T-helper 1 cell treated with Interleukin-12 subunit alpha and Interleukin-12 subunit beta and Interleukin-4 antibody, amounts not matched to agents 30 ng/mL and 1 ng/mL, for 36 hours (primary cell): ENCODE data around the gene USP5. TPM values are rescaled to one million over a fixed set of nuclear protein-coding genes. Genes with fewer than 3 reads are reported as not detected.

Experiments
- intact Hi-C: fragments of 100-400 bp; cut with micrococcal nuclease; formaldehyde crosslinking; loops from one replicate; pipeline ENCODE4 v1.15.1; 2024
- total RNA-seq: library from RNA; stranded (reverse); gene quantifications from 2 replicates; pipeline ENCODE4 v1.2.3, GENCODE V29; 2022

USP5 gene
- total RNA-seq, 1 donor from 2014 or later: 115 TPM

DNA sequence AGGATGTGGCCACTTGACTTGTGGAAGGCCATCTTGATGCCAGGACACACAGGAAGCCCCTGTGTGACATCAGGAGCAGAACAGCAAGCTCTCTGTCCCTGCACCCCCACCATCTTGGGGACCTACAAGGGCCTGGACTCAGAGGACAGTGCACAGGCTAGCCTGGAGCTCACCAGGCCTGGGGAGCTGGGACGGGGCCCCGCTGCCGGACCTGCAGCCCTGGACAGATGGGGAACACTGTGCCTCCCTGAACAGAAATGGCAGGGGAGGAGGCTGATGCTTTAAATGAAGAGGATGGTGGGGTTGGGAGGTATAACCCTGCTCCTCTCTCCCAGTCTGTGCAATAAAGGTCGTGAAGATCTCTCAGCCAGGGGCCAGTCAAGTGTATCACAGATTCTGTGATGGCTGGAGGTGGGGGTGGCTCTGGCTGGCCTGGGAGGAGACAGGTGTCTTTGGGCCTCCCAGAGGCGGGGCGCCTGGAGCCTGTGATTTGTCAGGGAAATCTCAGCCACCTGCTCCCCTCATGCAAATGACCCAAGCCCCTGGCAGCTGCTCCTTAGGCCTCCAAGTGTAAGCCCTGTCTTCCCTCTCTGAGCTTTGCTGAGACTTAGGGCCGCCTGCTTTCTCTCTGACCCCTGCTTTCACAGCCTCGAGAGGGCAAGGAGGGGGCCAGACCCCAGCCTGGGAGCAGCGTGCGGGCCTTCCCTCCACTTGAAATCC, 12.3 kb upstream of the USP5 start:
- intact Hi-C loops: no loop called here

DNA sequence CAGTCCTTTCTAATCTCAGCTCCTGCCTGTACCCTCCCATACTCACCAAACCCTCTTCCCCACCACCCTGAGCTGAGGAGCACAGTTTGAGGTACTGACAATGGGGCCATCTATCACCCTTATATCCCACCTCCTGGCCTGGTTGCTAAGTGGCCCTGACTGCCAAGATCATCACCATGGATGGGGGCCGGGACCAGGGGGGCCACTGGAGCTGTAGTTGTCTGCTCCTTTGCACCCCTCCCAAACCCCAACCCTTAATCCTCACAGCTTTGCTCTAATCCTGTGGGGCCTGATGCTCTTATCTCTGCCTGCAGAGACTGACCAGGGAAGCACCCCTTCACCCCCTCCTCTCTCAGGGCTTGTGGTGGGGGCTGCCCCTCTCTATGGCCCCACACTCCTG, 11.6 kb upstream of the USP5 start:
- intact Hi-C loops: no loop called here

DNA sequence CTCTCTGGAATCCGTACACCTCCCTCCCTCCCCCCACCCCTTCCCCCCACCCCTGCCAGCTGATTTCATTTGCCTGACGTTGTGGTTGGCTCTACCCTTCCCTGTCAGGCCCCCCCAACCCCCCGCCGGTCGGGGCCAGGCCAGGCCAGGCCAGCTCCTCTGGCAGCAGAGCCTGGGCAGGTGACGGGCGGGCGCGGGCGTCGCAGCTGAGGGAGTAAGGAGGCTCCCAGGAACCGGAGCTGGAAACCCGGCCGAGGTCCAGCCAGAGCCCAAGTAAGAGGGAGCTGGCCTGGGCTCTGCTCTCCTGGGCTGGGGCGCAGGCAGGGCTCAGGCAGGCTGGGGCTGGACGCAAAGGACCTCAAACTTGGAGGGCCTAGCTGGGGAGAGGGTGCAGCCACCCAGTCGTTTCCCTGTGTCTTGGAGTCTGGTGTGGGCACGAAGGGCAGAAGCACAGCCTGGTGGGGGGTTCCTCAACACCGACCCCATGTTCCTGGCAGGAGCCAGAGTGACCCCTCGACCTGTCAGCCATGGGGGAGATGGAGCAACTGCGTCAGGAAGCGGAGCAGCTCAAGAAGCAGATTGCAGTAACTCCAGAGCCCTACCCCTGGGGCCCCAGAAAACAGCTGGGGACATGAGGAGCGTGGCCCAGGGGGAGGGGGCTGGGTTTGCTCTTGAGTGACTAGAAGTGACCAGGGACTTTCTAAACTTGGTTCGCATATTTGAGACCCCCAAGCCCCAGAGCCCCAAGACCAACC, 11.0 kb upstream of the USP5 start, which contains the start of gene GNB3:
Gene GNB3 (plus strand): TSS at position 165 of the 755 bp plus-strand sequence. CDS start 363 bp downstream, at position 528.
- intact Hi-C loops: no loop called here

DNA sequence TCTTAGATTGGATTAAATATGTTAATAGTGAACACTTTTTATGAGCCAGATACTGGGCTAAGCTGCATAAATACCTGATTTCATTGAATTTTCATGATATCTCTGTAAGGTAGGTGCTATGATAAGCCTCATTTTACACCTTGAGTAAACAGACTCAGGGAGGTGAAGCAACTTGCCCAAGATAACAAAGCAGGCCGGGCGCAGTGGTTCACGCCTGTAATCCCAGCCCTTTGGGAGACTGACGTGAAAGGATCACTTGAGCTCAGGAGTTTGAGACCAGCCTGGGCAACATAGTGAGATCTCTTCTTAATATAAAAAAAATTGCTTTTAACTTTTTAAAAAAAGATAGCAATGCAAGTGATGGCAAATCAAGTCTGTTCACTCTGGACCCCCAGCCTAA, 9.9 kb upstream of the USP5 start:
- intact Hi-C loops: no loop called here

GRCh38 chr12:6843118-6843902, 8.6 kb upstream of the USP5 start:
- intact Hi-C loops: no loop called here

DNA sequence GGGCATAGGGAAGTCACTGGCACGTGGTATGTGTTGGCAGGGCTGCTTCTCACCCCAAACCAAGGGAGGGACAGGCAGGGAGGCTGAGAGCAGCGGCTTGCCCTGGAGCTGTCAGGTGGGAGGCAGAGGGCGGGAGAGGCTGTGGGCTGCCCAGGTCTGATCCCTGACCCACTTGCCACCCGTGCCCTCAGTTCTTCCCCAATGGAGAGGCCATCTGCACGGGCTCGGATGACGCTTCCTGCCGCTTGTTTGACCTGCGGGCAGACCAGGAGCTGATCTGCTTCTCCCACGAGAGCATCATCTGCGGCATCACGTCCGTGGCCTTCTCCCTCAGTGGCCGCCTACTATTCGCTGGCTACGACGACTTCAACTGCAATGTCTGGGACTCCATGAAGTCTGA, 6.6 kb upstream of the USP5 start:
- intact Hi-C loops: no loop called here

DNA sequence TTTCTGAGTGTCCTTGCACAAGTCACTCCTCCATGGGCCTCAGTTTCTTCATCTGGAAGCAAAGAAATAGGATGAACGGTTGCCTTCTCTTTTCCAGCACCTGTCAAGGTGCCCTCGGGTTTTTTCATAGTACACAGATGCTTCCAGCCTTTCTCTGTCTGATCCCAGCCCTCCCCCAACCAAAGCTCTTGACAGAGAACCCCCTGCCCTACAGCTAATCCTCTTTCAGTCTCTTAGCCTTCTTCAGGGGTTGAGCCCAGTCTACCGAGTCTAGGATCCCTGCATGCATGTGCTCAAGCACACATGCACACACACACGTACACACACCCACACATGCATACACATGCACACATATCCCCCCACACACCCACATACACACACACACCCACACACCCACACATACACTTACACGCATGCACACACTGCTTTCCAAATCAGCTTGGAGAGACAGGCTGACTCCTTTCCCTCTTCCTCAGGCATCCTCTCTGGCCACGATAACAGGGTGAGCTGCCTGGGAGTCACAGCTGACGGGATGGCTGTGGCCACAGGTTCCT, 5.6 kb upstream of the USP5 start:
- intact Hi-C loops: no loop called here

GRCh38 chr12:6847676-6848075, 4.3 kb upstream of the USP5 start:
- intact Hi-C loops: no loop called here

DNA sequence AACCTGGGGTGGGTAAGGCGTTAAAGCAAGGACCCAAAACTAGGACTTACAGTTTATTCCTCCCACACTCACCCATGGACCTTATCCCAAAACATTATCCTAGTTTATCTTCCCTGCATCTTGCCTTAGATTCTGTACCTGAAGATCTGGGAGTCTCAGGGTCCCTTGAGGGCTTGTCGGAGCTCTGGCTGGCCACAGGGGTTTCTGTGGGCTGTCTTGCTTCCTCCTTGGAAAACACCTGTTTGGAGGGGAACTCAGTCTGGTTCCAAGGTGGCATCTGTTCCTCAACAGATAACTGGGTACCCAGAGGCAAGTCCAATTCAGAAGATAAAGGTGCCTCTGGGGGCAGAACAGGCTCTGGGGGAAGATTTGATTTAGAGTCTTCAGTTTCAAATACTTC, 2.5 kb upstream of the USP5 start:
- intact Hi-C loops: no loop called here

DNA sequence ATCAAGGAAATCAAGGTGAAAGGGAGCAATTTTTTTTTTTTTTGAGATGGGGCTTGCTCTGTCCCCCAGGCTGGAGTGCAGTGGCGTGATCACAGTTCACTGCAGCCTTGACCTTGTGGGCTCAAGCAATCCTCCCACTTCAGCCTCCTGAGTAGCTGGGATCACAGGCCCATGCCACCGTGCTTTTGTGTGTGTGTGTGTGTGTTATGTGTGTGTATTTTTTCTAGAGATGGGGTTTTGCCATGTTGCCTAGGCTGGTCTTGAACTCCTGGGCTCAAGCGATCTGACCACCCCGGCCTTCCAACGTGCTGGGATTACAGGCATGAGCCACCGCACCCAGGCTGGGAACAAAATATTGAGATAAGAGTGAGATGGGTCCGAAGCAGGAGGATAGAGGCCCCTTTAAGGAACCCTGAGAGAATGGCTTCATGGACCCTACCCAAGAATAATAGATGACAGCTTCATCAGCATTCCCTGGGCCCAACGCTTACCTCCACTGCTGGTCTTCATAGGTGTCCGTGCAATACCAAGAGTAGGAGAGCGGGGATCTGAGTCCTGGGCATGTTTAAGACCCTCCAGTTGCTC, 1.9 kb upstream of the USP5 start:
- intact Hi-C loops: loop anchor here (5.0 kb wide), 3 partner anchors 282 to 1087 kb away; partner anchors contain the start of genes CLSTN3 and SLC2A3

DNA sequence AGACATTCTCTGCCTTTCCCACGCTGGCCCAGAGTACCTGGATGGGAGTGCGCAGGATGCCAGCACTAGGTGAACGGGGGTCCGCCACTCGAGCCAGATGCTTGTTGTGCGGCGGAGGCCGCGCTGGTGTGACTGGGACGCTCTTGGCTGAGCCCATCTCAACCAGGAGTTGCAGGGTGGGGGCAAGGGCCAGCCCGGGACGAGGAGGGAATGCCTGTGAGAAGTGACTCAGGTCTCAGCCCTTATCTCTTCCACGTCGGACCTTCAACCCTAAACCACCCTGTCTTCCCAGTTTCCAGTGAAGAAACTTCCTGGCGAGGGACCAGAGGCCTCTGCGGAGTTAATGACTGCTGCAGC, 1.2 kb upstream of the USP5 start:
- intact Hi-C loops: loop anchor here (1.0 to 5.0 kb wide), 10 partner anchors 15 to 1087 kb away; partner anchors contain the start of genes C12orf57, CHD4, CLSTN3 and LPCAT3

GRCh38 chr12:6851153-6851920, 613 bp upstream of the USP5 start, which contains the start of gene CDCA3:
CDCA3 (minus strand) TSS chr12:6851286; CDS start chr12:6850952, 334 bp downstream.
- intact Hi-C loops: loop anchor here (1.0 to 5.0 kb wide), 10 partner anchors 16 to 1086 kb away; partner anchors contain the start of genes C12orf57, CHD4, CLSTN3 and LPCAT3

- intact Hi-C loops: loop anchor here (1.0 to 5.0 kb wide), 17 partner anchors 14 to 1084 kb away; partner anchors contain the start of genes CD4, CLSTN3, COPS7A and EMG1
These were observed 853 bp downstream of the USP5 start for GRCh38 chr12:6852651-6853354.

DNA sequence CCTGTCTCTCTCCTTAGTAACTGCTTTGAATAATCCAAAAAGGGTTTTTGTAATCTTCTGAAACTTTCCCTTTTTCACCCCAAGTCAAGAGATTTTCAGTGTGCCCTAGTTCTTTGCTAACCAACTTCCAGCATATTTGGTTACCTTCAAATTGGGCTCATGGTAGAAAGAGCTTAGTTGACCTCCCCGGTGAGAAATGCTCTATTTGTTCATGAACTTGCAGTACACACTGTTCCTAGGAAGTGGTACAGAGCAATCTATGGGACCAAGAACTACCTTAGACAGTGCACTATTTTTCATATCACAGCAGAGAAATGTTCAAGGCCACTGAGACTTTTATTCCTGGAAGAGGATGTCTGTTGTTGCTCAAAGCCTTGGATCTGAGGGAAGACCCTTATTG, 1.7 kb downstream of the USP5 start:
- intact Hi-C loops: loop anchor here (5.0 kb wide), 3 partner anchors 279 to 1084 kb away; partner anchors contain the start of genes CLSTN3 and SLC2A3

- intact Hi-C loops: loop anchor here (5.0 kb wide), 3 partner anchors 278 to 1083 kb away; partner anchors contain the start of genes CLSTN3 and SLC2A3
These were observed 2.1 kb downstream of the USP5 start for GRCh38 chr12:6854036-6854435.

- intact Hi-C loops: no loop called here
These were observed 3.4 kb downstream of the USP5 start for GRCh38 chr12:6855322-6855721.

GRCh38 chr12:6858799-6859198, 6.8 kb downstream of the USP5 start:
- intact Hi-C loops: no loop called here

GRCh38 chr12:6860116-6860515, 8.2 kb downstream of the USP5 start:
- intact Hi-C loops: no loop called here

GRCh38 chr12:6860942-6861341, 9.0 kb downstream of the USP5 start:
- intact Hi-C loops: no loop called here
